Neuronal stem cell (in vitro differentiated cells): ENCODE results near the gene ATG9B.

ENCODE experiments used
- DNase-seq: peaks from one replicate; pipeline ENCODE4 v3.0.0-alpha.2; 2013; ENCODE audit warnings: low spot score
- H2AFZ ChIP-seq: one replicate; pipeline ENCODE4 v1.6.1; 2013; ENCODE audit warnings: mild to moderate bottlenecking, low read length, inconsistent platforms
- H2AK5ac ChIP-seq: 2 replicates; pipeline ENCODE4 v1.6.1; 2013; ENCODE audit warnings: low read depth, mild to moderate bottlenecking, inconsistent platforms, low read length, moderate library complexity, mixed read lengths
- H2BK120ac ChIP-seq: 2 replicates; pipeline ENCODE4 v1.6.1; 2013; ENCODE audit warnings: low read depth, mild to moderate bottlenecking, inconsistent platforms, low read length, moderate library complexity, mixed read lengths
- H2BK12ac ChIP-seq: one replicate; pipeline ENCODE4 v1.6.1; 2013; ENCODE audit warnings: low read length, inconsistent platforms
- H2BK15ac ChIP-seq: 2 replicates; pipeline ENCODE4 v1.6.1; 2013; ENCODE audit warnings: mild to moderate bottlenecking, low read length, inconsistent platforms, mixed read lengths
- H2BK5ac ChIP-seq: one replicate; pipeline ENCODE4 v1.6.1; 2013; ENCODE audit warnings: inconsistent platforms, mild to moderate bottlenecking, low read length, moderate library complexity
- H3K14ac ChIP-seq: one replicate; pipeline ENCODE4 v1.6.1; 2013; ENCODE audit warnings: low read length, inconsistent platforms
- H3K18ac ChIP-seq: 2 replicates; pipeline ENCODE4 v1.6.1; 2013; ENCODE audit warnings: low read length, inconsistent platforms
- H3K23ac ChIP-seq: 2 replicates; pipeline ENCODE4 v1.6.1; 2013; ENCODE audit warnings: low read depth, mild to moderate bottlenecking, mixed read lengths, low read length, inconsistent platforms; ENCODE audit not compliant: poor library complexity
- H3K27ac ChIP-seq: replicated peaks from 3 replicates; pipeline ENCODE4 v1.5.1; 2013; ENCODE audit warnings: low read length, inconsistent platforms
- H3K27me3 ChIP-seq, 3 experiments: 2 replicates each; pipeline ENCODE4 v1.6.1; 2013; ENCODE audit warnings: low read length in 3 of 3, mild to moderate bottlenecking in 2 of 3, inconsistent platforms in 1 of 3, low read depth in 1 of 3, mixed read lengths in 1 of 3, moderate library complexity in 1 of 3; ENCODE audit not compliant: control insufficient read depth in 3 of 3, insufficient read depth in 3 of 3
- H3K36me3 ChIP-seq, 2 donors: replicated peaks in 1 of 2; 2 replicates each; pipeline ENCODE4 v1.6.1; 2013; ENCODE audit warnings: low read length in 2 of 2; ENCODE audit not compliant: control insufficient read depth in 2 of 2, insufficient read depth in 2 of 2
- H3K4ac ChIP-seq: 2 replicates; pipeline ENCODE4 v1.6.1; 2013; ENCODE audit warnings: inconsistent platforms, mild to moderate bottlenecking, low read length, moderate library complexity
- H3K4me1 ChIP-seq, 2 donors: 1 replicate in 1 of 2; 2 replicates in 1 of 2; pipeline ENCODE4 v1.6.1; 2013; ENCODE audit warnings: low read length in 2 of 2, low read depth in 1 of 2; ENCODE audit not compliant: control insufficient read depth in 2 of 2, insufficient read depth in 1 of 2
- H3K4me2 ChIP-seq: one replicate; pipeline ENCODE4 v1.6.1; 2013; ENCODE audit warnings: mild to moderate bottlenecking, low read length, inconsistent platforms; ENCODE audit not compliant: insufficient read depth, poor library complexity, severe bottlenecking
- H3K4me3 ChIP-seq, 2 donors: 2 replicates each; pipeline ENCODE4 v1.5.1; 2013; ENCODE audit warnings: low read length in 2 of 2, mild to moderate bottlenecking in 2 of 2, inconsistent platforms in 1 of 2, moderate library complexity in 1 of 2
- H3K79me1 ChIP-seq: one replicate; pipeline ENCODE4 v1.6.1; 2013; ENCODE audit warnings: low read depth, mild to moderate bottlenecking, inconsistent platforms, low read length, moderate library complexity
- H3K9ac ChIP-seq: one replicate; pipeline ENCODE4 v1.6.1; 2013; ENCODE audit warnings: mild to moderate bottlenecking, low read depth, low read length, inconsistent platforms; ENCODE audit not compliant: poor library complexity
- H3K9me3 ChIP-seq, 2 donors: replicated peaks in 1 of 2; 2 replicates each; pipeline versions ENCODE3 to v1.6.1; 2013; ENCODE audit warnings: low read length in 2 of 2, mild to moderate bottlenecking in 2 of 2, inconsistent platforms in 1 of 2, low read depth in 1 of 2, mixed read lengths in 1 of 2, moderate library complexity in 1 of 2; ENCODE audit not compliant: control insufficient read depth in 2 of 2, insufficient read depth in 1 of 2
- H4K8ac ChIP-seq: one replicate; pipeline ENCODE4 v1.6.1; 2013; ENCODE audit warnings: low read depth, mild to moderate bottlenecking, inconsistent platforms, low read length, moderate library complexity
- H4K91ac ChIP-seq: one replicate; pipeline ENCODE4 v1.6.1; 2013; ENCODE audit warnings: low read length, low read depth, mild to moderate bottlenecking, inconsistent platforms; ENCODE audit not compliant: poor library complexity
- WGBS, 2 donors: extraction: QIAGEN DNeasy Blood & Tissue Kit; methylation state at CpG; one replicate each; pipeline ENCODE4 v1.1.7; 2013; ENCODE audit warnings: missing lambda C conversion rate in 2 of 2, mixed read lengths in 1 of 2; ENCODE audit not compliant: insufficient read length in 2 of 2, insufficient replicate concordance in 1 of 2; ENCODE audit errors: extremely low coverage in 2 of 2; 5-methylcytosine and 5-hydroxymethylcytosine counted together

ATG9B gene

DNA sequence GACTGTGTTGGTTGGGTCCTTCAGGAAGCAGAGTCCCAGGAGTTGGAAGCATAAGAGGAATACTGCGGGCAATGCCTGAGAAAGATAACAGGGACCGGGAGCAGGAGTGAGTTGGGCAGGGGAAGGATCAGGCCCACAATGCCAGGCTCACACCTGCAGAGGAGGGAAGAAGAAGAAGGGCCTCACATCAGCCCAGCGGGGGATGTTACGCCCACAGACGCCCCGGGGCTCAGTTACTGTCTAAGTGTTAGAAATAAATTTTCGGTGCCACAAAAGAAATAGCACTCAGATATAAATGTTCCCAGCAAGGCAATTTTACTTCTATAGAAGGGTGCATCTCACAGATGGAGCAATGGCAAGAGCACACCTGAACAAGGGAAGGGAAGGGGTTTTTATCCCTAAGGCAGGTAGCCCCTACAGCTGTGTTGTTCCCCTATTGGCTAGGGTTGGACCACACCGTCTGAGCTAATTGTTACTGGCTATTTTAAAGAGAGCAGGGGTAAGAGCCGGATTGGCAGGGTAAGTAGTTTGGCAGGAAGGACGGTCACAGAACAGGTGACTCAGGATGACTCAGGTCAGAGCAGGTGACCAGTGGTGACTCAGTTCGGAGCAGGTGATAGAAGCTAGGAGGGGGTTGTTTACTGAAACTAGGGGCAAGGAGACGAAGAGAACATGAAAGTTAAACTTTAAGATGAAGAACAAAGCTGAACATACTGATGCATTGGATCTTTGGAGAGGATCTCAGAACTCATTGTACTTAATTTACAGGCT lies 33.7 kb downstream of the ATG9B start, which contains the start of gene NOS3:
Gene NOS3 (plus strand): TSS at position 602 of the 771 bp plus-strand sequence. CDS start 2,787 bp downstream, outside the sequence.
- DNase-seq: no peak
- Histone ChIP-seq H3K27ac (no peak within 1 kb of the TSS), H3K4ac (no peak within 1 kb of the TSS), H2BK15ac (no peak within 1 kb of the TSS), H2BK5ac (no peak within 1 kb of the TSS), H4K91ac (no peak within 1 kb of the TSS), H3K9ac (no peak within 1 kb of the TSS), H2BK120ac (no peak within 1 kb of the TSS), H3K27me3 (no peaks in the 10 kb centered on the region), H3K4me1 (peaks cover 17 to 24% of the 10 kb centered on the region in 2 donors), H4K8ac (no peak within 1 kb of the TSS), H3K14ac (no peak within 1 kb of the TSS), H3K18ac (no peak within 1 kb of the TSS), H2AK5ac (no peak within 1 kb of the TSS), H3K9me3 (peaks cover 5 to 18% of the 10 kb centered on the region in 2 donors), H2AFZ (no peak within 1 kb of the TSS), H3K23ac (no peak within 1 kb of the TSS), H3K4me3 (peak within 1 kb of the TSS in 1 of 2 donors; percentile 36), H2BK12ac (no peak within 1 kb of the TSS), H3K79me1 (no peaks in the 10 kb centered on the region), H3K4me2 (no peak within 1 kb of the TSS), H3K36me3 (no peaks in the 10 kb centered on the region)
- no CpG with 5 or more reads among the region's 12 CpGs for WGBS, 2 donors

- no peak for DNase-seq
- no peak overlapping the region for H3K4me3 ChIP-seq
- no peak overlapping the region for H3K27ac ChIP-seq
- H3K23ac ChIP-seq: no peak overlapping the region
- H2BK5ac ChIP-seq: no peak overlapping the region
- H2BK12ac ChIP-seq: no peak overlapping the region
- no peak overlapping the region for H2AK5ac ChIP-seq
- H3K36me3 ChIP-seq: no peaks in the 10 kb centered on the region
- H3K9me3 ChIP-seq: peaks cover 5 to 18% of the 10 kb centered on the region in 2 donors
- no peak overlapping the region for H2BK15ac ChIP-seq
- no peak overlapping the region for H3K9ac ChIP-seq
- no peak overlapping the region for H3K4me2 ChIP-seq
- no CpG with 5 or more reads among the region's 7 CpGs for WGBS, 2 donors
- H4K8ac ChIP-seq: no peak overlapping the region
- H4K91ac ChIP-seq: no peak overlapping the region
- H3K27me3 ChIP-seq: no peaks in the 10 kb centered on the region
- H3K14ac ChIP-seq: no peak overlapping the region
- no peak overlapping the region for H3K18ac ChIP-seq
- H2AFZ ChIP-seq: peak overlapping the region; percentile 89
- H3K4ac ChIP-seq: no peak overlapping the region
- H3K4me1 ChIP-seq: peaks cover 17 to 18% of the 10 kb centered on the region in 2 donors
- no peaks in the 10 kb centered on the region for H3K79me1 ChIP-seq
- no peak overlapping the region for H2BK120ac ChIP-seq
These were observed 34.8 kb downstream of the ATG9B start for GRCh38 chr7:150989456-150989855.

DNA sequence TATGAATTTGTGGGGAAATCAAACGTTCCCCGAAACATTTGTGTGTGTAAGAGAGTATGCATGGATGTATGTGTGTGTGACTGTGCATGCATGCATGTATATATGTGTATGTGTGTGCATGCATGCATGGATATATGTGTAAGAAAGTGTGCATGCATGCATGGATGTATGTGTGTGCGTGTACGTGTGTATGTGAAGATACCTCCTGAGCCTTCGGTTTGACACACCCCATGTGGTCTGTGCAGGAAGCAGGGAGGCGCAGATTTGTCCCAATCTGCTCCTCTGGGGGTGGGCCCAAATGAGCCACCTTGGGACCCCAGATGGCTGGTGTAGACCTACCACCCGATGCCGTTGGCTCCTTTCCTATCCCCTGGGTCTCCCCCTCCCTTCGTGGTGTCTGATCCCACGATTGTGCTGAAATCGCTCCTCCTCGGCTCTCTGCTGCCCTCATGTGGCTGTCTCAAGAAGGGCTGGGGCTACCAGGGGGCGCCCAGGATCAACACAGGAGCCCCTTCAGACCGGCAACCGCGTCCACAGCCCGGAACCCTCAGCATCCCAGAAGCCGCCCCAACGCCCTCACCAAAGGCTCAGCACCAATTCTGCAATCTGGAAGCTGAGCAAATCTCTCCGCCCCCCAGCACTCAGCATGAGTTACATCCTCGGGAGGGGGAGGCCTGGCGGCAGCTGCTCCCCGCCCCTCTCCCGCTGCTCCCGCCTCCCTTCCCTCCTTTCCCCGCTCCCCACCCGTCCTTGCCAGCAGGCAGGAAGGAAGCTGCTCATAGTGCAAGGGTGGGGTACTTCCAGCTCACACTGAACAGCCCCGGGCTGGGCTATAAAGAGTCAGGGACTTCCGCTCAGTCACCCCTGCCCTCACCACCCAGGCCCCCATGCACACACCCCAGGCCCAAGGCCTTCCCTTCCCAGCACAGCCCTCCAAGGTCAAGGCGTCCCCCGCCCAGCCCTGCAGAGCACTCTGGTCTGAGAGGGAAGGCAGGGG lies 35.8 kb downstream of the ATG9B start:
- Histone ChIP-seq H3K27ac (no peak overlapping the region), H4K8ac (no peak overlapping the region), H3K23ac (peak overlapping the region; percentile 26), H2BK120ac (no peak overlapping the region), H2AK5ac (peak overlapping the region; percentile 13), H3K79me1 (no peaks in the 10 kb centered on the region), H2BK5ac (peak overlapping the region; percentile 72), H3K4me1 (peaks cover 11 to 13% of the 10 kb centered on the region in 2 donors), H3K27me3 (no peaks in the 10 kb centered on the region), H3K4me3 (peak overlapping the region in 1 of 2 donors; percentile 42), H3K9ac (peak overlapping the region; percentile 45), H4K91ac (no peak overlapping the region), H2BK15ac (peak overlapping the region; percentile 69), H3K14ac (peak overlapping the region; percentile 26), H2AFZ (peak overlapping the region; percentile 89), H3K36me3 (no peaks in the 10 kb centered on the region), H2BK12ac (no peak overlapping the region), H3K9me3 (peaks cover 5 to 18% of the 10 kb centered on the region in 2 donors), H3K4me2 (peak overlapping the region; percentile 41), H3K18ac (peak overlapping the region; percentile 72), H3K4ac (no peak overlapping the region)
- WGBS, 2 donors: no CpG with 5 or more reads among the region's 31 CpGs
- DNase-seq: peak; percentile 84
